Heart left ventricle (tissue), 13 donors: ENCODE data around the gene MPZL1.

Experiments
- CTCF ChIP-seq, 12 donors: fragments of 200-600 bp; sonication (generic) in 4 of 12; IDR thresholded peaks; one replicate each; pipeline versions ENCODE4 v1.5.0 to v1.8.0; 2018 to 2022; ENCODE audit warnings: antibody characterized with exemption in 12 of 12, mild to moderate bottlenecking in 5 of 12
- POLR2A ChIP-seq, 2 donors: fragments of 450-650 bp; IDR thresholded peaks; one replicate each; pipeline ENCODE4 v1.6.1; 2017; ENCODE audit warnings: antibody characterized with exemption in 2 of 2, mild to moderate bottlenecking in 2 of 2, moderate library complexity in 2 of 2
- donor health status: ischemic (EF 13 %, LVEDD 7.1; RV severe dilation, severe dysfunction).
- donor health status: DM: no; HTN: yes; CAD: no.
- donor health status: DM: no; HTN: no; CAD: no.
- donor health status: ischemic (EF 25% LVEDD 6.9; RV normal size, moderate dysfunction).
- donor health status: ischemic (EF 25% LVEDD 5.7; RV mildly dilated, moderate dysfunction).
- donor health status: ischemic (EF 35%, LVEDD 5.7; RV mildly dilated, moderate dysfunction).
- donor health status: nonischemic (EF 11% LVEDD 7.7; RV severe dilation, severe dysfunction).
- donor health status: DM: yes; HTN: yes; CAD: no.
- donor health status: PGD.
- donor health status: ischemic (EF 29% LVEDD 5.4; RV normal size, mild dysfunction).
- donor health status: nonischemic (EF 23%, LVEDD 6.1; RV moderate dilation, normal function).

GRCh38 chr1:167717351-167717750, 4.4 kb upstream of the MPZL1 start:
- TF ChIP-seq CTCF (IDR thresholded peaks at IDR 0.05) = no peak
- no peak for TF ChIP-seq POLR2A (IDR thresholded peaks at IDR 0.05)
